NCI-H1105 treated with DMSO at 0.1 percent for 48 hours (cell line): ENCODE measurements around the gene WDR46.
"Not testable (repeated sequence)": the region's sequence is repeated elsewhere in the genome, so short reads cannot be mapped to it uniquely, and the experiment has no call there.

Experiments used
- DNase-seq: peaks from one replicate; lab custom pipeline; 2025; lab: John Stamatoyannopoulos, UW

The WDR46 gene

GRCh38 chr6:33288141-33288920, 708 bp downstream of the WDR46 start:
- no peak for DNase-seq

GRCh38 chr6:33286946-33287914, 1.8 kb downstream of the WDR46 start:
- DNase-seq, result no peak

- DNase-seq, result not testable (repeated sequence)
Measured at GRCh38 chr6:33285214-33285613, 3.8 kb downstream of the WDR46 start.

GRCh38 chr6:33280539-33280938, 8.5 kb downstream of the WDR46 start:
- no peak for DNase-seq

GRCh38 chr6:33279971-33280511, 9.0 kb downstream of the WDR46 start:
- DNase-seq, result peak; percentile 45

- no peak for DNase-seq
Measured at GRCh38 chr6:33279257-33279695, 9.8 kb downstream of the WDR46 start.

GRCh38 chr6:33278810-33279209, 10.2 kb downstream of the WDR46 start:
- no peak for DNase-seq

GRCh38 chr6:33278392-33278741, 10.7 kb downstream of the WDR46 start:
- no peak for DNase-seq

GRCh38 chr6:33277663-33278391, 11.2 kb downstream of the WDR46 start:
- DNase-seq, result no peak

- DNase-seq, result peak; percentile 79
Measured at GRCh38 chr6:33276864-33277662, 12.0 kb downstream of the WDR46 start, which contains the start of gene B3GALT4. Gene B3GALT4, plus strand, starts transcription at chr6:33277123. Its CDS starts 297 bp downstream, at chr6:33277420.

GRCh38 chr6:33276581-33276863, 12.5 kb downstream of the WDR46 start:
- DNase-seq, result no peak

- DNase-seq, result not testable (repeated sequence)
Measured at GRCh38 chr6:33275795-33276580, 13.1 kb downstream of the WDR46 start.

GRCh38 chr6:33273924-33274902, 14.8 kb downstream of the WDR46 start:
- no peak for DNase-seq

- no peak for DNase-seq
Measured at GRCh38 chr6:33273129-33273923, 15.7 kb downstream of the WDR46 start.

- no peak for DNase-seq
Measured at GRCh38 chr6:33272275-33273128, 16.5 kb downstream of the WDR46 start.

- peak; percentile 98 for DNase-seq
Measured at GRCh38 chr6:33271468-33272274, 17.4 kb downstream of the WDR46 start, which contains the start of the genes RPS18 and VPS52. Gene RPS18, plus strand, starts transcription at chr6:33272075. Its CDS starts 45 bp downstream, at chr6:33272120. Gene VPS52, minus strand, starts transcription at chr6:33271876. Its CDS starts 201 bp downstream, at chr6:33271675.
